SIG-M5 treated with dmso at 0.1 percent for 504 hours (cell line): ENCODE data around the gene SORT1.

Experiments
- DNase-seq: peaks from one replicate; lab custom pipeline; 2025; ENCODE audit not compliant: unreplicated experiment; lab: John Stamatoyannopoulos, UW

The SORT1 gene

DNA sequence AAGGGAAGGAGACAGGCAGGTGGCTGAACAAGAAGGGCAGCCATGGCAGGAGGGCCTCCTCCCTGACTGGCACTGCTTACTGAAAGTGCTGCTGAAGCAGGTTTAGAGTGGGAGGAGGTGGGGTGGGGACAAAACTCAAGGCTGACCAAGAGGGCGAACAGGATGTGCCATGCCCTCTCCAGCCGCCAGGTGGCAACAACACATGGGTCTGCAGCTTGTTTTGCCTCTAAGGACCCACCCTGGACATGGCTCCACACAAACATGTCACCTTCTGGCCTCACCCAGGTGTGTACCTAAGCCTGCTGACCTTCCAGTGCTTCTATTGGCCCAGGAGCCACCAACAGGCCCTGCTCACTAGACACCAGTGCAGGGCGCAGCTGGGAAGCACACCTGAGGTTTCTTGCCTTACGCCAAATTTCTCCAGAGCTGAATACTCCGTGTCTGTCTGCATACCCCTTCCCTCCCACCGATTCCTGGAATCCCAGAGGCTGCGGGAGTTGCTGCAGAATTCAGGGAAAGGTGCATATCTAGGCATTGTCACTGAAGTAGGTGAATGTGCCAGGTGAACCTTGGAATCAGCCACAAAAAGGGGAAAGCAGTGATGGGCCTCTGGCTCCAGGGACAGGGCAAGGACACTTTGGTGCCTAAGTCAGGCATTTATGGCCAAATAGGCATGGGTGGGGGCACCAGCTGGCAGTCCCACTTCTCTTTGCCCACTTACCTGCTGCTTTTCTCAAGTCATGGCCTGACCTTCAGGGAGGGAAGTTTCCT is 120.1 kb downstream of the SORT1 start:
- DNase-seq = peak; percentile 56

DNA sequence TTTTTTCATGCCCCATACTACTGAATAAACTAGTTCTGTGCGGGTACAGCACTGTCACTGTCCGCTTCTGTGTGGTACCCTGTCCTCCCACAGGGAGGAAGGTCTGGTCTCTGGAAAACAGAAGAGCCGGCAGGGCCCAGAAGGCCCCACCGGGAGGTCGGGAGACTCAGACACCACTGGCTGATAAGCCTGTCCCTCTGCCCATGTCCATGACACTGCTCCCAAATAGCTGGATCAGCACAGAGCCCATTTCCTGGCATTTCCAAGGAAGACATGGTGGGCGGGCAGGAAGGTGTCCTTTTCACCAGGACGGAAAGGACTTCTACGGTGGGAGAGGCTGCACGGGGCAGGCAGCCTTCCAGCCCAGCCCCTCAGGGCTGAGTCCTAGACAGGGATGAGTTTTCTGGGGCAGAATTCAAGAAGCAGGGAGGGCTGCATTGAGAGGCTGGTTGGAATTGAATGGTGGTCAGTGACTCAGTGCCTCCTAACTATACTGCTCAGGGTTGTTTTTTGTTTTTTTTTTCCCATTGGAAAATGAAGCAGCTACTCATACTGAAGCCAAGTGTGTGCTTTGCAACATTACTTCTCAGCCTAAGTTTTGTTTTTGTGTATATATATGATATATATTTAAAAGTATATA is 121.9 kb downstream of the SORT1 start:
- no peak for DNase-seq

DNA sequence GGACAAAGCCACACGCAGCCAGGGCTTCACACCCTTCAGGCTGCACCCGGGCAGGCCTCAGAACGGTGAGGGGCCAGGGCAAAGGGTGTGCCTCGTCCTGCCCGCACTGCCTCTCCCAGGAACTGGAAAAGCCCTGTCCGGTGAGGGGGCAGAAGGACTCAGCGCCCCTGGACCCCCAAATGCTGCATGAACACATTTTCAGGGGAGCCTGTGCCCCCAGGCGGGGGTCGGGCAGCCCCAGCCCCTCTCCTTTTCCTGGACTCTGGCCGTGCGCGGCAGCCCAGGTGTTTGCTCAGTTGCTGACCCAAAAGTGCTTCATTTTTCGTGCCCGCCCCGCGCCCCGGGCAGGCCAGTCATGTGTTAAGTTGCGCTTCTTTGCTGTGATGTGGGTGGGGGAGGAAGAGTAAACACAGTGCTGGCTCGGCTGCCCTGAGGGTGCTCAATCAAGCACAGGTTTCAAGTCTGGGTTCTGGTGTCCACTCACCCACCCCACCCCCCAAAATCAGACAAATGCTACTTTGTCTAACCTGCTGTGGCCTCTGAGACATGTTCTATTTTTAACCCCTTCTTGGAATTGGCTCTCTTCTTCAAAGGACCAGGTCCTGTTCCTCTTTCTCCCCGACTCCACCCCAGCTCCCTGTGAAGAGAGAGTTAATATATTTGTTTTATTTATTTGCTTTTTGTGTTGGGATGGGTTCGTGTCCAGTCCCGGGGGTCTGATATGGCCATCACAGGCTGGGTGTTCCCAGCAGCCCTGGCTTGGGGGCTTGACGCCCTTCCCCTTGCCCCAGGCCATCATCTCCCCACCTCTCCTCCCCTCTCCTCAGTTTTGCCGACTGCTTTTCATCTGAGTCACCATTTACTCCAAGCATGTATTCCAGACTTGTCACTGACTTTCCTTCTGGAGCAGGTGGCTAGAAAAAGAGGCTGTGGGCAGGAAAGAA is 122.9 kb downstream of the SORT1 start:
- peak; percentile 66 for DNase-seq

DNA sequence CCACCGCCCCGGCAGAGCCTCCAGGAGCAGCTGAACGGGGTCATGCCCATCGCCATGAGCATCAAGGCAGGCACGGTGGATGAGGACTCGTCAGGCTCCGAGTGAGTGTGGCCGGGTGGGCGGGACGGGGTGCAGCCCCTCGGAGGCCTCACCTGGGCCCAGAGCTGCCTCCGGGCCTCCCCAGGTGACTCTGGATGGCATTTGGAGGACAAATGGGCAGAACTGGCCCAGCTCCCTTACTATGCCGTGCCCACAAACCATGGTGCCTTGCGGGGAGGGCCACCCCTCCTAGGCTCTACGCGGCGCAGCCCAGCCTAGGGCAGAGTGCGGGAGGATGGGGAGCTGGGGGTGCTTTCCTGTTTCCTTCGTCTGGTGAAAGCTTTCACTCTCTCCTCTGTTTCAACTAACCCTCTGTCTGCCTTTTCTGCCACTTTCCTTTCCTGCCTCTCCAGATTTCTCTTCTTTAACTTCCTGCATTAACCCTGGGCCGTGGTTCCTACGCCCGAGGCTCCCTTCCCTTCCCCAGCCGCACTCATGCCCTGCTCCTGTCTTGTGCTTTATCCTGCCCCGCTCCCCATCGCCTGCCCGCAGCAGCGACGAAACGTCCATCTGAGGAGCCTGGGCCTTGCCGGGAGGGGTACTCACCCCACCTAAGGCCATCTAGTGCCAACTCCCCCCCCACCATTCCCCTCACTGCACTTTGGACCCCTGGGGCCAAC is 124.0 kb downstream of the SORT1 start:
- no peak for DNase-seq

DNA sequence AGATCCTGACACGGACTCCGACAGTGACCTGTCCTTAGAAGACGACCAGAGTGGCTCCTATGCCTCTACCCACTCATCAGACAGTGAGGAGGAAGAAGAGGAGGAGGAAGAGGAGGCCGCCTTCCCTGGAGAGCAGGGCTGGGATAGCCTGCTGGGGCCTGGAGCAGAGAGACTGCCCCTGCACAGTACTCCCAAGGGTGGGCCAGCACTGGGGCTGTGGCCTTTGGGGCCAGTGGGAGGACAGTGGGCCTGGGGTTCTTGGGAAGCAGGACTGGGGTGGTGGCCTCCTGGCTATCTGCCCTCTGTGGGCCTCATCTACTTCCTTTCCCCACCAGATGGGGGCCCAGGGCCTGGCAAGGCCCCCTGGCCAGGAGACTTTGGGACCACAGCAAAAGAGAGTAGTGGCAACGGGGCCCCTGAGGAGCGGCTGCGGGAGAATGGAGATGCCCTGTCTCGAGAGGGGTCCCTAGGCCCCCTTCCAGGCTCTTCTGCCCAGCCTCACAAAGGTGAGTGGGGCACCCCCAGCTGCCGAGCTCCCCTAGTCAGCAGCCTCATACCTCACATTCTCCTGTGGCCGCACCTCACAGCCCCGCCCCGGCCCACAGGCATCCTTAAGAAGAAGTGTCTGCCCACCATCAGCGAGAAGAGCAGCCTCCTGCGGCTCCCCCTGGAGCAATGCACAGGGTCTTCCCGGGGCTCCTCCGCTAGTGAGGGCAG is 124.7 kb downstream of the SORT1 start:
- DNase-seq = no peak

DNA sequence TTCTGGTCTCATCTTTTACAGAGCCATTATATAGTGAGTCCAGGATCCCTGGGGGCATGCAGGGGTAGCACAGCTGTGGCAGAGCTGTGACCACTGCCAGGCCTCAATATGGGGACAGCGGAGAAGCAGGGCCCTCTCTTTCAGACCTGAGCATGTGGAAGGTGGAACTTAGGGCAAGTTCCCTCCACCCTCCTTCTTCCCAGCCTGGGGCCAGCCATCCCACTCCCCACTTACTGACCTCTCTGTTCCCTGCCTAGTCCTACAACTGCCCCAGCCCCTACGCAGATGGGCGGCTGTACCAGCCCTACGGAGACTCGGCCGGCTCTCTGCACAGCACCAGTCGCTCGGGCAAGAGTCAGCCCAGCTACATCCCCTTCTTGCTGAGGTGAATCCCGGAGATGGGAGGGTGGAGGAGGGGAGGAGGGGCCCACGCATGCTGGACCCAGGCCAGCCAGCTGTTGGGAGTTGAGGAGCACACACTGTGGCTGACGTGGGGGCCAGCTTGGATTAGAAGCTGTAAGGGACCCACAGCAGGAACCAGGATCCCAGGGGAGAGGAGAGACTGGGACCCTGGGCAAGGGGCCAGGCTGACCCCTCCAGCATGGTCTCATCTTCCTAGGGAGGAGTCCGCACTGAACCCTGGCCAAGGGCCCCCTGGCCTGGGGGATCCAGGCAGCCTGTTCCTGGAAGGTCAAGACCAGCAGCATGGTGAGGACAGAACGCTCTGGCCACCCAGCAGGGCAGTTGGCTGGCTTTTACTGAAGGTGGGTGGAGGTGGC is 125.5 kb downstream of the SORT1 start:
- no peak for DNase-seq

DNA sequence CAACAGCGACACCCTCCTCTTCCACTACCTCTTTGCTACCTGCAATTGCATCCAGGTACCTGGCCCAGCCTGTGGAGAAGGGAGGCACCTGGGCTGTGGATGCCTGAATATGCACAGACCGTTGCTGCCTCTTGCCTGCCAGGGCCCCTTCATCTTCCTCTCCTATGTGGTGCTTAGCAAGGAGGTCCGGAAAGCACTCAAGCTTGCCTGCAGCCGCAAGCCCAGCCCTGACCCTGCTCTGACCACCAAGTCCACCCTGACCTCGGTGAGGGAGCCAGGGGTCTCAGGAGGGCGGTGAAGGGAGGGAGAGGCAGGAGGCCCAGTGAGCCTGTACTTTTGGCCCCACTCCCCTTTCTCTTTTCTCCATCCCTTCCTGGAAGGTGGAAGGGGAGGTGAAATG is 126.3 kb downstream of the SORT1 start:
- DNase-seq = no peak

DNA sequence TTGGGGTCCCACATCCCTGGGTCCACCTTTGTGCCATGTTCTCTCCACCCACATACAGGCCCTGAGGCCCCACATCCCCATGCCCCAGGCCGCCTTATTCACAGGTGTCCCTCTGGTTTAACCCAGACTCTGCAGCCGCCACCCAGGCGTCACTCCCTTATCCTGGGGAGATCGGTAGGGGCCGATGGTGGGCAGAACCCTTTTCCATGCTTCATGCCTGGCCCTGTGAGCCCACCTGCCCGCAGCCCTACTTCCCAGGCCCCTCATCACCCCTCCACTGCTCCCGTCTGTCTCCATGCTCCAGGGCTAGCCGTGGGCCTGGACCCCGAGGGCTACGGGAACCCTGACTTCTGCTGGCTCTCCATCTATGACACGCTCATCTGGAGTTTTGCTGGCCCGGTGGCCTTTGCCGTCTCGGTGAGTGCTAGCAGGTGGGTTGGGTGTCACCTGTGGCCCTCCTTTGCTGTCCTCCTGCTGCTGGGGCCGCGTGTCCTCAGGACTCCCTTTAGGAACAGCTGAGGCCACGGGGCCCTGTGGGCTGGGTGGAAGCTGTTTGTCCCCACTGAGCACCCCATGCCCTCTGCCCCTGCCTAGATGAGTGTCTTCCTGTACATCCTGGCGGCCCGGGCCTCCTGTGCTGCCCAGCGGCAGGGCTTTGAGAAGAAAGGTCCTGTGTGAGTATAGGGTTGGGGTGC is 126.9 kb downstream of the SORT1 start:
- DNase-seq = no peak

DNA sequence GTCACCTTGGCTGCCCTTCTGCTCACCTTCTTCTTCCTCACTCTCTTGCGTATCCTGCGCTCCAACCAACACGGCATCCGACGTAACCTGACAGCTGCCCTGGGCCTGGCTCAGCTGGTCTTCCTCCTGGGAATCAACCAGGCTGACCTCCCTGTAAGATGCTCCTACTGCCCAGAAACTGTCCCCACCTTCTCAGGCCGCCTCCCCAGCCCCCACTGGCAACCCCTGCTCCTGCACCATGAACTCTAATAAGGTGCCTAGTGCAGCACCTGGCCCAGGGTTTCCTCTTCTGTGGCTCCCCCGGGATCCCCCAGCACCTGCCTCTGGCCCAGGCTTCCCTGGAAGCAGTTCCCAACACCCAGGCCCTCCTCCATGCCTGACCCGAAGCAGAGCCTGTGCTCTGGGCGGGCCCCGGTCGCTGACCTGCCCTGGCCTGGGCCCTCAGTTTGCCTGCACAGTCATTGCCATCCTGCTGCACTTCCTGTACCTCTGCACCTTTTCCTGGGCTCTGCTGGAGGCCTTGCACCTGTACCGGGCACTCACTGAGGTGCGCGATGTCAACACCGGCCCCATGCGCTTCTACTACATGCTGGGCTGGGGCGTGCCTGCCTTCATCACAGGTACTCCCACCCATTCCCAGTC is 127.6 kb downstream of the SORT1 start:
- no peak for DNase-seq

DNA sequence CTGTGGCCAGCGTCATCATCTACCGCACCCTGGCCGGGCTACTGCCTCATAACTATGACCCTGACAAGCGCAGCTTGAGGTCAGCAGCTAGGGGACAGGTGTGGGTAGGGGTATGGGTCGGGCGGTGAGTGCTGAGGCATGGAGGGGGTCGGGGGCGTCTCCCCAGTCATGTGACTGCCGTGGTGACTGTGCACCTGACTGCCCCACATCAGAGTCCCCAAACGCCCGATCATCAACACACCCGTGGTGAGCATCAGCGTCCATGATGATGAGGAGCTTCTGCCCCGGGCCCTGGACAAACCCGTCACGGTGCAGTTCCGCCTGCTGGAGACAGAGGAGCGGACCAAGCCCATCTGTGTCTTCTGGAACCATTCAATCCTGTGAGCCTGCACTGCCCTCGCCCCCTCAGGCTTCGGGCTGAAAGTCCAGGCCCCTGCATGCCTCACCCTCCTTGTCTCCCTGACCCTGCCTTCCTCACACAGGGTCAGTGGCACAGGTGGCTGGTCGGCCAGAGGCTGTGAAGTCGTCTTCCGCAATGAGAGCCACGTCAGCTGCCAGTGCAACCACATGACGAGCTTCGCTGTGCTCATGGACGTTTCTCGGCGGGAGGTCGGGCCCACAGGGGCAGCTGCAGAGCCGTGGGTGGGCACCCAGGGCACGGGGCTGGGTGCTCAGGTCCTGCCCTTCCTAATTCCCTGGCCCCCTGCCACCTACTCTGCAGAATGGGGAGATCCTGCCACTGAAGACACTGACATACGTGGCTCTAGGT is 128.3 kb downstream of the SORT1 start:
- no peak for DNase-seq

DNA sequence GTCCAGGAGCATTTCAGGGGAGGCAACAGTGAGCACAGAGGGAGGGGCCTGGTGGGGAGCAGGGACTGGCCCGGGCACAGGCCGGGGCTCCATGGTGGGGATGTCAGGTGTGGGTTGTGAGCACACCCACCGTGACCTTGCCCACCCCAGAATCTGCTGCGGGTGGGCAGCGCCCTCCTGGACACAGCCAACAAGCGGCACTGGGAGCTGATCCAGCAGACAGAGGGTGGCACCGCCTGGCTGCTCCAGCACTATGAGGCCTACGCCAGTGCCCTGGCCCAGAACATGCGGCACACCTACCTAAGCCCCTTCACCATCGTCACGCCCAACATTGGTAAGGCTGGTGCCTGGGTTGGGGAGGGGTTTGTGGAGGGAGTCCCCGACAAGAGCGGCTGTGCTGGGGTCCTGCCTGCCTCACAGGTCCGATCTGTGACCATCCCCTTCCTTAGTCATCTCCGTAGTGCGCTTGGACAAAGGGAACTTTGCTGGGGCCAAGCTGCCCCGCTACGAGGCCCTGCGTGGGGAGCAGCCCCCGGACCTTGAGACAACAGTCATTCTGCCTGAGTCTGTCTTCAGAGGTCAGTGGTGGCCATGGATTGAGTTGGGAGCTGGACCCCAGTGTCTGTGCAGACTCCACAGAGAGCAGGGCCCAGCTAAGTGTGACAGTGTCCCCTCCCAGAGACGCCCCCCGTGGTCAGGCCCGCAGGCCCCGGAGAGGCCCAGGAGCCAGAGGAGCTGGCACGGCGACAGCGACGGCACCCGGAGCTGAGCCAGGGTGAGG is 129.1 kb downstream of the SORT1 start:
- DNase-seq = no peak

DNA sequence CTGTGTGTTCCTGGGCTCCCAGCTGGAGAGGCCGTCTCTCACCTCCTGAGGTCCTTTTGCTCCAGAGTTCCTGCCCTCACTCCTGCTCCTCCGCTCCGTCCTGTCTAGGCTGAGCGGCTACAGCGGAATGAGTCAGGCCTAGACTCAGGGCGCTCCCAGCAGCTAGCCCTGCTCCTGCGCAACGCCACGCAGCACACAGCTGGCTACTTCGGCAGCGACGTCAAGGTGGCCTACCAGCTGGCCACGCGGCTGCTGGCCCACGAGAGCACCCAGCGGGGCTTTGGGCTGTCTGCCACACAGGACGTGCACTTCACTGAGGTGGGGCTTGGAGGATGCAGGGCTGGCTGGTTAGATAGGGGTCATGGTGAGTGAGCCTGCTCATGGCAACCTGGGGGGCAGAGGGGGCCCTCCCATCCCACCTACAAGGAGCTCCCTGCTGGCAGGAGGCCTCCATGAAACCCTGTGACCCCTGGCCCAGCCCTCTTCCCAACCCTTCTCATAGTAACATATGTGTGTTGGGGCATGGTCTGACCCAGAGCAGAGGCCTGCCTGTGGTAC is 129.9 kb downstream of the SORT1 start:
- no peak for DNase-seq

DNA sequence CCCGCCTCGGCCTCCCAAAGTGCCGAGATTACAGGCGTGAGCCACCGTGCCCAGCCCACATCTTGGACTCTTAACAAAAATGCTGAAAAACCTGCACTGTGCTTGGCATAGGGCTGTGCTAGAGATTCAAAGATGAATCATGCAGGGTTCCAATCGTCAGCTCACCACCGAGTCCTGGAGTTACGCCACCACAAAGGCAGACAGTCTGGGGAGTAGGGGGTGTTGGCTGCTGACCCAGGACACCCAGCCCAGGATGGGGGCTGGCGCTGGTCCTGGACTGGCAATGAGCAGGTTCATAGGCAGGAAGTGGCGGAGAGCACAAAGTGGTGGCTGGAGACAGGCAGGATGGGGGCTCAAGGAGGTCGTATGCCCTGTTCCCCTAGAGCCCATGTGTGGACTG is 130.8 kb downstream of the SORT1 start:
- no peak for DNase-seq

DNA sequence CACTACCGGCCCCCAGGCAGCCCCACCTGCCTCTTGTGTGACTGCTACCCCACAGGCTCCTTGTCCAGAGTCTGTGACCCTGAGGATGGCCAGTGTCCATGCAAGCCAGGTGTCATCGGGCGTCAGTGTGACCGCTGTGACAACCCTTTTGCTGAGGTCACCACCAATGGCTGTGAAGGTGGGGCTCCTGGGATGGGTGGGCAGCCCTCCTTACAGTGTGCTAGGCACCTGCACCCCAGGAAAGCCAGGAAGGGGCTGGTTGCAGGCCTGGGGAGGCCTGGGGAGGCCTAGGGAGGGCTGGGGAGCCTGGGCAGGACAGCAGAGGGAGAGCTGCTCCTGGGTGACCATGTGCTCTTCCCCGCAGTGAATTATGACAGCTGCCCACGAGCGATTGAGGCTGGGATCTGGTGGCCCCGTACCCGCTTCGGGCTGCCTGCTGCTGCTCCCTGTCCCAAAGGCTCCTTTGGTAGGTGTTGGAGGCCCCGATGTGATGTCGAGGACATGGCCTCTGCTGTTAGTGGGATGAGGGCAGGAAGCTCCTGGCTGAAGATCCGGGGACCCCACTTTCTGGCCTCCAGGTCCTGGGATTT is 131.9 kb downstream of the SORT1 start:
- DNase-seq = no peak

DNA sequence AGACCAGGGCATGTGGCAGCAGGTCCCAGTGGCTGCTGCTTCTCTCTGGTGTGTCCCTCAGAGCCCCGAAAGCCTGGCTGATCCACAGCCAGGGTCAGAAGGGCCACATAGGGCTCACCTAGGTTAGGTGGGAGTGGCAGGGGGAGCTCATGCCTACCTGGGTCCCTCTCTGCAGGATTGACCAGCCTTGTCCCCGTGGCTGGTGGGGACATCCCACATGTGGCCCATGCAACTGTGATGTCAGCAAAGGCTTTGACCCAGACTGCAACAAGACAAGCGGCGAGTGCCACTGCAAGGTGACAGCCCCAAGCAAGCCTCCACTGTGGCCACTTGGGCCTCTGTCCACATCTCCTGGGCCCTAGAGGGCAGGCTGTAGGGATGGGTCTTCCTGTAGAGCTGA is 132.7 kb downstream of the SORT1 start:
- no peak for DNase-seq

DNA sequence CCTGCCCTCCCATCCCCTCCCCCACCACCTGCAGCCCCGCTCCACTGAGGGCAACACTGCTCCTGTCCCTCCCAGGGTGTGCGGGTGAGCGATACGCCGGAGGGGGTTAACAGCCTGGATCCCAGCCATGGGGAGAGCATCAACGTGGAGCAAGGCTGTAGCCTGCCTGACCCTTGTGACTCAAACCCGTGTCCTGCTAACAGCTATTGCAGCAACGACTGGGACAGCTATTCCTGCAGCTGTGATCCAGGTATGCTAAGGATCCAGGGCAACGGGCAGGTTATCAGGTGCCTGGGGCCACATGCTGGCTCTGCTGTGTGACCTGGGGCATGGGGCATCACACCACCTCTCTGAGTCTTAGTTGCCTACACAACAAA is 133.4 kb downstream of the SORT1 start:
- no peak for DNase-seq
